ENCODE measurements around the gene GPC6.

GPC6 gene

DNA sequence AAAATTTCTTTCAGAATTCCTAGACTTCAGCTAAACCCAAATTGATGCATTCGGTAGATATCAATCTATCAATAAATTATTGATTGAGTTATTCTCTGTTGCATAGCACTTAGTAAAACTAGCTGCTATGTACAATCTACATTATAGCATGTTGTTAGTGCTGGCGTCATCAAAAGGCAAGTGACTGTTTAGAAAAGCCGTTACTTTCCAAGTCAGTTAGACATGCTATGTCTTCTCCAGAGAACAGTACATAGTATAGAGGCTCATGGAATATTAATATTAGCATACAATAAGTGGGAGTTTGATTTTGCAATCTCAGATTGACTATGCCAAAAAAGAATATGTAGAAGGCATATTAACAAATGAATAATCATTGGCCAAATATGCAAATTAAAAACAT is 1087.3 kb downstream of the GPC6 start:
- TF ChIP-seq, protein P1, sequence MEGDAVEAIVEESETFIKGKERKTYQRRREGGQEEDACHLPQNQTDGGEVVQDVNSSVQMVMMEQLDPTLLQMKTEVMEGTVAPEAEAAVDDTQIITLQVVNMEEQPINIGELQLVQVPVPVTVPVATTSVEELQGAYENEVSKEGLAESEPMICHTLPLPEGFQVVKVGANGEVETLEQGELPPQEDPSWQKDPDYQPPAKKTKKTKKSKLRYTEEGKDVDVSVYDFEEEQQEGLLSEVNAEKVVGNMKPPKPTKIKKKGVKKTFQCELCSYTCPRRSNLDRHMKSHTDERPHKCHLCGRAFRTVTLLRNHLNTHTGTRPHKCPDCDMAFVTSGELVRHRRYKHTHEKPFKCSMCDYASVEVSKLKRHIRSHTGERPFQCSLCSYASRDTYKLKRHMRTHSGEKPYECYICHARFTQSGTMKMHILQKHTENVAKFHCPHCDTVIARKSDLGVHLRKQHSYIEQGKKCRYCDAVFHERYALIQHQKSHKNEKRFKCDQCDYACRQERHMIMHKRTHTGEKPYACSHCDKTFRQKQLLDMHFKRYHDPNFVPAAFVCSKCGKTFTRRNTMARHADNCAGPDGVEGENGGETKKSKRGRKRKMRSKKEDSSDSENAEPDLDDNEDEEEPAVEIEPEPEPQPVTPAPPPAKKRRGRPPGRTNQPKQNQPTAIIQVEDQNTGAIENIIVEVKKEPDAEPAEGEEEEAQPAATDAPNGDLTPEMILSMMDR (IDR thresholded peaks at IDR 0.05; ENCODE audit: low read depth, low read length) = no peak
- no peak overlapping the region for H3K4me3 ChIP-seq (ENCODE audit: low read depth, low read length)

DNA sequence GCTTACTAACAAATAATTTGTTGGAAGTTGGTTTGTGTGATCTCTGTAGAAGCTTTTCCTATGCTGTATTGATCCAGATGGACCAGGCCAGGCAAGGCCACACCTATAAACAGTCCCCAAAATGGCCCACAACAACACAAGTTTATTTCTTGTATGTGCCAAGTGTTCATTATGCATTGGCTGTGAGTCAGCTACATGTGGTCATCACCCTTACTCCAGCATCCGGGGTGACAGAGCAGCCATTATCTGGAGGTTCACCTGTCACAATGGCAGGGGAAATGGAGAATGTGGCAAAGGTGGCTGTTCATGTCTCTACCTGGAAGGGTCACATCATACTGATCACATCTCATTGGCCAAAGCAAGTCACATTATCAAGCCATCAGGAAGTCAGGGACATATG is 1088.6 kb downstream of the GPC6 start:
- H3K4me3 ChIP-seq (ENCODE audit: low read depth, low read length) = no peak overlapping the region
- TF ChIP-seq, protein P1 (IDR thresholded peaks at IDR 0.05; ENCODE audit: low read depth, low read length) = no peak

DNA sequence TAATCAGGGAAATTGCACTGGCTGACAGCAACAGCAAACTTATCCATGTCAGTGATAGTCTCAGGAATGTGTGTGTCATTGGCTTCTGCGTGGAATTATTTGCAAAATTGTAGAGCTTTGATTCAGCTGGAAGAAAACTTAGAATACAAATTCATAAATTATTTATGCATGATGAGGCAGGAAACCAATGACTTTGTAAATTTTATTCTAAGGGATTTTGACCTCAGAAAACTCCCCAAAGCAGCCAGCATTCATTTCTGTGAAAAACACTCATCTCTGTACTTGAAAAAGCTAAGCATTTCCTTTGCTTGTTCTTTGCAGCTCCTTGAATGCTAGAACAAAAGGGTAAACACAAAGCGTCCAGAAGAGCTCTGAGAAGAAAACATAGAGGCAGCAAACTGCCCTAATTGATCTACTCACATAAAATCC is 1090.5 kb downstream of the GPC6 start:
- TF ChIP-seq, protein P1 (IDR thresholded peaks at IDR 0.05; ENCODE audit: low read depth, low read length) = no peak
- no peak overlapping the region for H3K4me3 ChIP-seq (ENCODE audit: low read depth, low read length)

DNA sequence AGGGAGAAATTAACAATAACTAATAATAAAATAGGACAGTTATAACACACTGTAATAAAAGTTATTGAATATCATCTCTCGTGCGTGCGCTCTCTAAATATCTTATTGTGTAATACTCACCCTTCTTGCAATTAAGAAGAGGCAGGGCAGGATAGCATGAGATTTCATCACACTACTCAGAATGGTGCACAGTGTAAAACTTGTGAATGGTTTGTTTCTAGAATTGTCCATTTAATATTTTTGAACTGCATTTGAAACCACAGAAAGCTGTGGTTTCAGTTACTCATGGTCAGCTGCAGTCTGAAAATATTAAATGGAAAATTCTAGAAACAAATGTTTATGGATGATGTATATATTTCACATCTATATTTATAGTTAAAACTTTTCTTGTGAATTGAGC is 1091.8 kb downstream of the GPC6 start:
- TF ChIP-seq, protein P1 (IDR thresholded peaks at IDR 0.05; ENCODE audit: low read depth, low read length) = no peak
- no peak overlapping the region for H3K4me3 ChIP-seq (ENCODE audit: low read depth, low read length)

DNA sequence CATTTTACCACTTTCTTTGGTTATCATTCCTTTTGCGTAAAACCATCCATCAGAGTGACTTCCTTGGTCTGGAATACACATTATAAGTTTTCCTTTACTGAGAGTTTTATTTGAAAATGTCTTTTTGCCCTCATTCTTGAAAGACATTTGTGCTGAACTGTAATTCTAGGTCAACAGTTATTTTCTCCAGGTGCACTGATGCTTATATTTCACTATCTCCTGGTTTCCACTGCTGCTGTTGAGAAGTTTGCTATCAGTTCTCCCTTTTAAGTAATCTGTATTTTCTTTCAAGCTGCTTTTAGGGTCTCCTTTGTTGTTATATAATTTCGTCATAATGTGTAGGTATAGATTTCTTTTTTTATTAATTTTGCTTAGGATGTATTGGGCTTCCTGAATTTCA is 1092.9 kb downstream of the GPC6 start:
- TF ChIP-seq, protein P1 (IDR thresholded peaks at IDR 0.05; ENCODE audit: low read depth, low read length) = no peak
- no peak overlapping the region for H3K4me3 ChIP-seq (ENCODE audit: low read depth, low read length)

DNA sequence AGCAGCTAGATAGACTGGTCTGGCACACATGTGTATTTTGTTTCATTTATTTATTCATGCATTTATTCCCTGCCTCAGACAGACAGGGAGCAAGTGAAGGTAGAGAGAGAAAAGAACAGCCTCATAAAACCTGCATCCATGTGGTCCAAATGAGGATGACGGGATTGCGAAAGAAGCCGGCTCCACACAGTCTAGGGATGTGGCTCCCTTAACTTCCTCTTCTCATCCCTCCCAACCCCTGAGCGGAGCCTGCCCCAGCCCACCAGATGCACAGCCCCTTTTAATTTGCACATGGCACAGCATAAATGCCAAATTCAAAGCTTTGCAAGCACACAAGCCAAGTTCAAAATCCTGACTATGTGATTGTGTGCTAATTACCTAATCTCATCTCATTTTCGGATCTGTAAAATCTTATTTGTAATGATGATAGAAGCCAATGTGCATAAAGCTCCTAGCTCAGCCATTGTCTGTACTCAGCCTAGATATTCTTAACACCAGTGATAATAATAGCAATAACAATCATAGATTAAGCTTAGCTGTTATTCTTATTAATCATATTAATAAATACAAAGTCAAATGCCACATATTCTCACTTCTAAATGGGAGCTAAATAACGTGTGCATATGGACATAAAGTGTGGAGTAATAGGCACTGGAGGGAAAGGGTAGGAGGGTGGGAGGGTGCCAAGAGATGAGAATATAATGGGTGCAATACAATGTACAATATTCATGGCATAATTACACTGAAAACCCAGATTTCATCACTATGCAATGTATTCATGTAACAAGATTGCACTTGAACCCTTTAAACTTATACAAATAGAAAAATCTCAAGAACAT is 1096.5 kb downstream of the GPC6 start:
- TF ChIP-seq, protein P1 (IDR thresholded peaks at IDR 0.05; ENCODE audit: low read depth, low read length) = no peak
- H3K4me3 ChIP-seq (ENCODE audit: low read depth, low read length) = no peak overlapping the region

All from WI38 (cell line).